Stimulated activated naive CD4-positive, alpha-beta T cell (primary cell): Measurements from ENCODE around the gene SMYD3.
"Not testable (repeated sequence)": the region's sequence is repeated elsewhere in the genome, so short reads cannot be mapped to it uniquely, and the experiment has no call there.

Experiments
- DNase-seq, 6 experiments: peaks; one replicate each; lab custom pipeline; 2025; lab: John Stamatoyannopoulos, UW

The SMYD3 gene

GRCh38 chr1:246108278-246108925 lies 398.7 kb downstream of the SMYD3 start:
- no peak for DNase-seq

- DNase-seq, result no peak
Measured at GRCh38 chr1:246107516-246108277, 399.4 kb downstream of the SMYD3 start.

- DNase-seq, result no peak
Measured at GRCh38 chr1:246106342-246106763, 400.7 kb downstream of the SMYD3 start.

GRCh38 chr1:246104927-246105326 lies 402.2 kb downstream of the SMYD3 start:
- DNase-seq, result no peak

- DNase-seq, result no peak
Measured at GRCh38 chr1:246099570-246099969, 407.5 kb downstream of the SMYD3 start.

GRCh38 chr1:246096356-246096755 lies 410.7 kb downstream of the SMYD3 start:
- DNase-seq, result no peak

GRCh38 chr1:246095443-246095842 lies 411.6 kb downstream of the SMYD3 start:
- DNase-seq, result no peak

- DNase-seq, result no peak
Measured at GRCh38 chr1:246093230-246093629, 413.8 kb downstream of the SMYD3 start.

- no peak for DNase-seq
Measured at GRCh38 chr1:246092136-246092535, 414.9 kb downstream of the SMYD3 start.

GRCh38 chr1:246091477-246091876 lies 415.6 kb downstream of the SMYD3 start:
- no peak for DNase-seq

- DNase-seq, result no peak
Measured at GRCh38 chr1:246086191-246086590, 420.9 kb downstream of the SMYD3 start.

GRCh38 chr1:246083416-246083815 lies 423.7 kb downstream of the SMYD3 start:
- no peak for DNase-seq

- DNase-seq, result no peak
Measured at GRCh38 chr1:246081856-246082668, 425.0 kb downstream of the SMYD3 start.

- no peak for DNase-seq
Measured at GRCh38 chr1:246081138-246081702, 425.9 kb downstream of the SMYD3 start.

- DNase-seq, result no peak
Measured at GRCh38 chr1:246080031-246080430, 427.0 kb downstream of the SMYD3 start.

- DNase-seq, result no peak
Measured at GRCh38 chr1:246078888-246079252, 428.2 kb downstream of the SMYD3 start.

GRCh38 chr1:246078126-246078887 lies 428.8 kb downstream of the SMYD3 start:
- DNase-seq, result no peak

GRCh38 chr1:246077476-246077875 lies 429.6 kb downstream of the SMYD3 start:
- DNase-seq, result no peak

- no peak for DNase-seq
Measured at GRCh38 chr1:246074421-246074820, 432.7 kb downstream of the SMYD3 start.

- DNase-seq, result no peak
Measured at GRCh38 chr1:246072456-246072955, 434.6 kb downstream of the SMYD3 start.

- DNase-seq, result not testable (repeated sequence)
Measured at GRCh38 chr1:246071981-246072380, 435.1 kb downstream of the SMYD3 start.
